RWPE2 (cell line): ENCODE measurements around the gene ABCC1.

ENCODE experiments used
- ATAC-seq: fragments of 200-7000 bp; cut with Tn5 transposase; 3 replicates; pipeline ENCODE4 v1.9.1; 2021; ENCODE audit warnings: low read depth
- DNase-seq: peaks from one replicate; pipeline ENCODE4 v3.0.0-alpha.2; 2020; ENCODE audit warnings: low spot score
- H3K27ac ChIP-seq: fragments of 450-650 bp; 2 replicates; pipeline ENCODE4 v1.5.1; 2017; ENCODE audit warnings: mild to moderate bottlenecking; ENCODE audit not compliant: poor library complexity, severe bottlenecking
- H3K27me3 ChIP-seq: fragments of 250-450 bp; sonication (Bioruptor Pico); 2 replicates; pipeline ENCODE4 v1.5.1; 2021; ENCODE audit warnings: mild to moderate bottlenecking, moderate library complexity; ENCODE audit not compliant: insufficient read depth, poor library complexity, severe bottlenecking
- H3K36me3 ChIP-seq: fragments of 250-450 bp; sonication (Bioruptor Pico); 2 replicates; pipeline ENCODE4 v1.5.1; 2020; ENCODE audit warnings: low read depth, mild to moderate bottlenecking, moderate library complexity
- H3K4me1 ChIP-seq: fragments of 250-450 bp; sonication (Bioruptor Pico); 2 replicates; pipeline ENCODE4 v1.5.1; 2021; ENCODE audit warnings: mild to moderate bottlenecking, moderate library complexity; ENCODE audit not compliant: insufficient read depth, poor library complexity, severe bottlenecking
- H3K4me3 ChIP-seq: fragments of 250-450 bp; sonication (Bioruptor Pico); 2 replicates; pipeline ENCODE4 v1.5.1; 2021; ENCODE audit warnings: mild to moderate bottlenecking, moderate library complexity; ENCODE audit not compliant: severe bottlenecking
- H3K9me3 ChIP-seq: fragments of 250-450 bp; sonication (Bioruptor Pico); 2 replicates; pipeline ENCODE4 v1.5.1; 2021; ENCODE audit warnings: mild to moderate bottlenecking, moderate library complexity; ENCODE audit not compliant: severe bottlenecking
- TF ChIP-seq, protein P1 (sequence below): fragments of 450-650 bp; IDR thresholded peaks from one replicate; pipeline ENCODE4 v1.5.1; 2017; ENCODE audit warnings: mild to moderate bottlenecking, moderate library complexity; ENCODE audit not compliant: poor library complexity, severe bottlenecking

ABCC1 gene

DNA sequence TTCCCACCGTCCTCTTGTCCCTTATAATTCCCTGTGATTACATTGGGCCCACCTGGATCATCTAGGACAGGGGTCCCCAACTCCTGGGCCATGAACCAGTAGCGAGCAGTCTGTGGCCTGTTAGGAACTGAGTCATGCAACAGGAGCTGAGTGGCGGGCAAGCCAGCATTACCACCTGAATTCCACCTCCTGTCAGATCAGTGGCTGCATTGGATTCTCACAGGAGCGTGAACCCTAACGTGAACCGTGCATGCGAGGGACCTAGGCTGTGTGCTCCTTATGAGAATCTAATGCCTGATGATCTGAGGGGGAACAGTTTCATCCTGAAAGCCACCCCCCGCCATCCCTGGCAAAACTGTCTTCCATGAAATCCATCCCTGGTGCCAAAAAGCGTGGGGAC is 36.8 kb downstream of the ABCC1 start:
- TF ChIP-seq, protein P1, sequence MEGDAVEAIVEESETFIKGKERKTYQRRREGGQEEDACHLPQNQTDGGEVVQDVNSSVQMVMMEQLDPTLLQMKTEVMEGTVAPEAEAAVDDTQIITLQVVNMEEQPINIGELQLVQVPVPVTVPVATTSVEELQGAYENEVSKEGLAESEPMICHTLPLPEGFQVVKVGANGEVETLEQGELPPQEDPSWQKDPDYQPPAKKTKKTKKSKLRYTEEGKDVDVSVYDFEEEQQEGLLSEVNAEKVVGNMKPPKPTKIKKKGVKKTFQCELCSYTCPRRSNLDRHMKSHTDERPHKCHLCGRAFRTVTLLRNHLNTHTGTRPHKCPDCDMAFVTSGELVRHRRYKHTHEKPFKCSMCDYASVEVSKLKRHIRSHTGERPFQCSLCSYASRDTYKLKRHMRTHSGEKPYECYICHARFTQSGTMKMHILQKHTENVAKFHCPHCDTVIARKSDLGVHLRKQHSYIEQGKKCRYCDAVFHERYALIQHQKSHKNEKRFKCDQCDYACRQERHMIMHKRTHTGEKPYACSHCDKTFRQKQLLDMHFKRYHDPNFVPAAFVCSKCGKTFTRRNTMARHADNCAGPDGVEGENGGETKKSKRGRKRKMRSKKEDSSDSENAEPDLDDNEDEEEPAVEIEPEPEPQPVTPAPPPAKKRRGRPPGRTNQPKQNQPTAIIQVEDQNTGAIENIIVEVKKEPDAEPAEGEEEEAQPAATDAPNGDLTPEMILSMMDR, result no peak
- H3K27ac ChIP-seq, result no peak overlapping the region
- peaks cover 12% of the 10 kb centered on the region for H3K4me1 ChIP-seq
- H3K27me3 ChIP-seq, result no peaks in the 10 kb centered on the region
- peaks cover 15% of the 10 kb centered on the region for H3K36me3 ChIP-seq
- H3K9me3 ChIP-seq, result peaks cover 5% of the 10 kb centered on the region
- H3K4me3 ChIP-seq, result no peak overlapping the region
- ATAC-seq (no peak), DNase-seq (no peak)

DNA sequence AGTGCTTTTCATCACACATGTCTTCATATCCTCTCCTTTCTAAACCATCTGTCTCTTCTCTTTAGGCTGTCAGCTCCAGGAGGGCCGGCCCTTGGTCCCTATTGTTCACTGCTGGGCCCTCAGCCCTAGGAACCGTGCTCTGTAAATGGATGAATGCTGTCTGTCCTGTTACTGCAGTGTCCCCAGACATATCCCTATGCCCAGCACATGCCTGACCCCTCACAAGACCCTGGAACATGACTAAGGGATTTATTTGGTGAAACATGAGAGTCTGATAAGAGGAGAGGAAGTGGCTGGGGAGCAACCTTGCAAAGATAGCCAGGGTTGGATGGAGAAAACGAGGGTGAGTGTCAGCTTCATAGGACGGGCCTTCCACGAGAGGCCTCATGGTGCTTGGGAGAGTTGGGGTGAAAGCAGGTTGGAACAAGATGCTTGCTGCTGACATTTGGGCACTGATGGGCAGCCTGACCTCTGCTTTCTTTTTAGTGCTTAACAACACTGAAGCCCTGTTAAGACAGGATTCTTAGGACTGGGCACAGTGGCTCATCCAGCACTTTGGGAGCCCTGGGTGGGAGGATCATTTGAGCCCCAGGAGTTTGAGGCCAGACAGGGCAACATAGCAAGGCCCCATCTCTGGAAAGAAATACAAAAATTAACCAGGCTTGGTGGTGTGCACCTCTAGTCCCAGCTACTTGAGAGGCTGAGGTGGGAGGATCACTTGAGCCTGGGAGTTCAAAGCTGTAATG is 39.0 kb downstream of the ABCC1 start:
- Histone ChIP-seq H3K4me1 (peaks cover 12% of the 10 kb centered on the region), H3K36me3 (peaks cover 9% of the 10 kb centered on the region; the same call in 1 of the 2 replicates), H3K27ac (peak overlapping the region; percentile 26), H3K4me3 (no peak overlapping the region), H3K27me3 (no peaks in the 10 kb centered on the region), H3K9me3 (no peaks in the 10 kb centered on the region)
- TF ChIP-seq, protein P1, result no peak
- DNase-seq (no peak), ATAC-seq (0 out of 3 replicates have a peak, but pooled peaks have one; percentile 13)

DNA sequence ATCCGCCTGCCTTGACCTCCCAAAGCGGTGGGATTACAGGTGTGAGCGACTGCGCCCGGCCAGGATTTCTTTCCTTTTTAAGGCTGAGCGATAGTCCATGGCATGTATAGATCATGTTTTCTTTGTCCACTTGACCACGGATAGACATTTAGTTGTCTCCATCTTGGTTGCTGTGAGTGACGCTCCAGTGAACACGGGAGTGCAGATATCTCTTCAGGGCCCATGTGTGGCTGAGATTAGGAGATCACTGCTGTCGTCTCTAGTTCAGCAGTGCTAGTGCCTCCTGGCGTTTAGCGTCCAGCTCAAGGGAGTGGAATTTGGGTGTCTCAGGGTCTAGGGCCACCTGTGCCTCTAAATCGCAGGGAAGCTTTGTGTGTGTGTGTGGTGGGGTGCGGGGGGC is 41.5 kb downstream of the ABCC1 start:
- Histone ChIP-seq H3K9me3 (no peaks in the 10 kb centered on the region), H3K4me3 (no peak overlapping the region), H3K36me3 (peaks cover 15% of the 10 kb centered on the region), H3K4me1 (peaks cover 12% of the 10 kb centered on the region), H3K27me3 (no peaks in the 10 kb centered on the region), H3K27ac (no peak overlapping the region)
- TF ChIP-seq, protein P1, result no peak
- ATAC-seq (no peak), DNase-seq (no peak)

DNA sequence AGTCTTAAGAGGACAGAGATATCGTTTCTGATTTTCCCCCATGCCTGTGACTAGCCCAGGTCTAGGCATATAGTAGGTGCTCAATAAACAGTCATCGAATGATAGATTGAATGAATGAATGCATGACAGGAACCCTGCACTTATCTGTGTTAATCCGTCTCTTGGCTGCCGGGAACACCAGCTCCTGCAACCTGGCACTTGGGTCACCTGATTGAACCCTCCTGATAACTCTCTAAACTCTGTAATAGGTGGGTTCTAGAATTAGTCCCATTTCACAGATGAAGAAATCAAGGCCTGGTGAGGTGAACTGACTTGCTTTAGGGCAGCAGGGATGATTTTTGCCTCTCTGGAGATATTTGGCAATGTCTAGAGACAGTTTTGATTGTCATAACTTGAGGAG is 43.7 kb downstream of the ABCC1 start:
- DNase-seq (no peak), ATAC-seq (no peak)
- Histone ChIP-seq H3K27ac (no peak overlapping the region), H3K27me3 (no peaks in the 10 kb centered on the region), H3K4me3 (no peak overlapping the region), H3K4me1 (peaks cover 34% of the 10 kb centered on the region), H3K36me3 (peaks cover 15% of the 10 kb centered on the region), H3K9me3 (no peaks in the 10 kb centered on the region)
- TF ChIP-seq, protein P1, result no peak

DNA sequence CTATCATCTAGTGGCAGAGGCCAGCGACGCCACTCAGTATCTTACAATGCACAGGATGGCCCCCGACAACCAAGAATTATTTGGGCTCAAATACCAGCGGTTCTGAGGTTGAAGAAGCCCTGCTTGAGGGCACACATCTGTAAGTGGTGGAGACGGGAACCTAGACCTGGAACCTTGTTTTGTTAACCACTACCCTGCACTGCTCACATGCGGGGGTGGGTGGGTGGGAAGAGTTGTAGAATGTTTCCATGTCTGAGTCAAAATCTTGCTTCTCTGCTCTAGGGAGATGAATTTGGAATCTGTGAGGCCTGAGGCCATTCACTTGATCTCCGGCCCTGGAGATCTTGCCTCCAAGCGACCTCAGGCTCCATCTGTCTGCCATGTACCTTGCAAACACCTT is 44.1 kb downstream of the ABCC1 start:
- Histone ChIP-seq H3K9me3 (no peaks in the 10 kb centered on the region), H3K4me3 (no peak overlapping the region), H3K36me3 (peaks cover 15% of the 10 kb centered on the region), H3K27me3 (no peaks in the 10 kb centered on the region), H3K27ac (no peak overlapping the region), H3K4me1 (peaks cover 37% of the 10 kb centered on the region)
- DNase-seq (no peak), ATAC-seq (no peak)
- TF ChIP-seq, protein P1, result no peak
